Posterior vena cava (tissue), 2 donors: ENCODE results near the gene GLT6D1. TPM values are rescaled to one million over a fixed set of nuclear protein-coding genes. Genes with fewer than 3 reads are reported as not detected.

ENCODE experiments used
- DNase-seq: peaks from one replicate; pipeline ENCODE4 v3.0.0-alpha.2; 2020; ENCODE audit warnings: low spot score
- intact Hi-C, 2 donors: fragments of 100-400 bp; cut with DNase I; formaldehyde crosslinking; loops; one replicate each; pipeline versions ENCODE4 v1.14.1 to v1.14.2; 2022 to 2023
- total RNA-seq, 2 donors: library from RNA; stranded (reverse); fragmentation: NEBNext Ultra II Directional; extraction: Animal tissue kit (Norgen Biotek cat#: 25700); gene quantifications; one replicate each; pipeline ENCODE4 v1.2.1, GENCODE V29; 2021
- donor health status: DM: yes; HTN: yes; CAD: no.
- donor health status: DM: yes; HTN: yes; CAD: no.

The GLT6D1 gene
- total RNA-seq, 2 donors from 2014 or later = not detected

GRCh38 chr9:135612437-135612836, 26.9 kb downstream of the GLT6D1 start:
- intact Hi-C loops = no loop called here
- no peak for DNase-seq

GRCh38 chr9:135611875-135612209, 27.5 kb downstream of the GLT6D1 start:
- DNase-seq = no peak
- intact Hi-C loops = no loop called here

GRCh38 chr9:135611142-135611874, 28.0 kb downstream of the GLT6D1 start:
- intact Hi-C loops = no loop called here
- no peak for DNase-seq

- DNase-seq = no peak
- intact Hi-C loops = no loop called here
Observed at GRCh38 chr9:135610290-135611141, 28.8 kb downstream of the GLT6D1 start.

- no peak for DNase-seq
- intact Hi-C loops = loop anchor here in 1 of 2 donors (10.0 kb wide), 1 partner anchor 535 kb away; no protein-coding TSS in a partner anchor
Observed at GRCh38 chr9:135609366-135609955, 29.9 kb downstream of the GLT6D1 start.

GRCh38 chr9:135608999-135609317, 30.4 kb downstream of the GLT6D1 start:
- intact Hi-C loops = loop anchor here in 1 of 2 donors (10.0 kb wide), 1 partner anchor 536 kb away; no protein-coding TSS in a partner anchor
- peak; percentile 63 for DNase-seq

GRCh38 chr9:135608294-135608998, 30.9 kb downstream of the GLT6D1 start:
- intact Hi-C loops = loop anchor here in 1 of 2 donors (10.0 kb wide), 1 partner anchor 536 kb away; no protein-coding TSS in a partner anchor
- no peak for DNase-seq

GRCh38 chr9:135607401-135608293, 31.7 kb downstream of the GLT6D1 start:
- intact Hi-C loops = loop anchor here in 1 of 2 donors (10.0 kb wide), 1 partner anchor 537 kb away; no protein-coding TSS in a partner anchor
- no peak for DNase-seq

- DNase-seq = no peak
- intact Hi-C loops = loop anchor here in 1 of 2 donors (10.0 kb wide), 1 partner anchor 538 kb away; no protein-coding TSS in a partner anchor
Observed at GRCh38 chr9:135606885-135607259, 32.5 kb downstream of the GLT6D1 start.

- DNase-seq = peak; percentile 77
- intact Hi-C loops = loop anchor here in 1 of 2 donors (10.0 kb wide), 1 partner anchor 539 kb away; no protein-coding TSS in a partner anchor
Observed at GRCh38 chr9:135605238-135605781, 34.0 kb downstream of the GLT6D1 start.

GRCh38 chr9:135604437-135605237, 34.7 kb downstream of the GLT6D1 start:
- peak; percentile 70 for DNase-seq
- intact Hi-C loops = loop anchor here in 1 of 2 donors (10.0 kb wide), 1 partner anchor 540 kb away; no protein-coding TSS in a partner anchor

- intact Hi-C loops = loop anchor here in 1 of 2 donors (10.0 kb wide), 1 partner anchor 542 kb away; no protein-coding TSS in a partner anchor
- peak; percentile 80 for DNase-seq
Observed at GRCh38 chr9:135602789-135603481, 36.4 kb downstream of the GLT6D1 start.

GRCh38 chr9:135601988-135602387, 37.4 kb downstream of the GLT6D1 start:
- peak; percentile 10 for DNase-seq
- intact Hi-C loops = loop anchor here in 1 of 2 donors (10.0 kb wide), 1 partner anchor 543 kb away; no protein-coding TSS in a partner anchor

- DNase-seq = no peak
- intact Hi-C loops = loop anchor here in 1 of 2 donors (10.0 kb wide), 1 partner anchor 544 kb away; no protein-coding TSS in a partner anchor
Observed at GRCh38 chr9:135600296-135600817, 39.0 kb downstream of the GLT6D1 start.

- DNase-seq = no peak
- intact Hi-C loops = no loop called here
Observed at GRCh38 chr9:135596211-135596610, 43.1 kb downstream of the GLT6D1 start.

- peak; percentile 66 for DNase-seq
- intact Hi-C loops = no loop called here
Observed at GRCh38 chr9:135592625-135593024, 46.7 kb downstream of the GLT6D1 start.
